Activated CD8-positive, alpha-beta memory T cell treated with anti-CD3 and anti-CD28 coated beads, Interleukin-2, amount 50 U/mL, for 1 hour (primary cell): ENCODE results near the gene NECTIN4.
A peak's percentile ranks its signal among the peaks of the same experiment; 100 is the strongest.

ENCODE experiments used
- DNase-seq: peaks from one replicate; pipeline ENCODE4 v3.0.0-alpha.2; 2020; ENCODE audit errors: extremely low read depth

Gene NECTIN4

DNA sequence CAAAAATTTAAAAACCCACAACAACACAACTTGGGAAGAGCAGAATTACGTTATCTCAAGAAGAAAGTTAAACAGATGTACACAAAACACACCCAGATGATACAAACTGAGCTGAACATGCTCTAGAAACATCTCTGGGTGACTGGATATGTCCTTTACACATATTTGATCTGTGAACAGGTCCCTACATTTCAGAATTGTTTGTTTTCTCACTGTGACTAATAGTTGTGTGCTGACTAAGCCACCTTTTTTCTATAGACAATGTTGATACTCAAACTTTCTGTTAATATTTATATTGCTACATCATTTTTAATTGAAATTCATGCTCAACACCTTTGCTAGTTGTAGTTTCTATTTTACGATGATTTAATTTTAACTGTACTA, 67.4 kb downstream of the NECTIN4 start:
- DNase-seq = no peak

DNA sequence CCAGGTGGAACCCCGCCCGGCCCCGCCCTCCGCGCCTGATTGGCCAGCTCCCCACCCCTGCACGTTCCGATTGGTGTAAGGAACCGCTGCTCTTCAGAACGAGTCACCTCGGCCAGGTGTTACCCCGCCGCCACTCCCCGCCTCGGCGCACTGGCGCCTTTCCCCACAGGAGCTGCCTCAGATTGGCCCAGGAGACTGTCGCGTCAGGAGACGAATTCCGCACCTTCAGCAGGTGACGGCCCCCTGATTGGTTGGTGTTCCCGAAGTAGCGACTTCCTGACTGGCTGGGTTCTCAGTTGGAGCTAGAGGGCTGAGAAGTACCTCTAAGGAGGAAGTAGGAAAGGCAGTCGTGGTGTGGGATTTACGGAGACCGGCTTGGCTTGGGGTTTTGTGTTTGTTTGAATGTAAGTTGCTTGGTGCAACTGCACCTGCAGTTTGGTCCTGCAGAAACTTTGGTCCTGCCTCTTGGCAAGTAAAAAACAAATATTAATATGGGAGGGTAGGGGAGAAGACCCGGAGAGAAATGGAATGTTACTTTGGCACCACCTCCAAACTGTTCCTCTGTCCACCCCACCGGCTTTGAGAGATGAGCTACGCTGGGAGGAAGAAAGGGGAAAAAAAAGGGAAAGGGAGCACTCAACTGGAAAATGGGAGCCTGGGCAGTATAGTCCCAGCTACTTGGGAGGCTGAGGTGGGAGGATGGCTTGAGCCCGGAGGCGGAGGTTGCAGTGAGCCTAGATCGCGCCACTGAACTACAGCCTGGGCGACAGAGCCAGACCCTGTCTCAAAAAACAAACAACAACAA, 68.0 kb downstream of the NECTIN4 start:
- peak; percentile 81 for DNase-seq
